GM12878 (cell line): ENCODE results near the gene MYOCOS. TPM values are rescaled to one million over a fixed set of nuclear protein-coding genes. Genes with fewer than 3 reads are reported as not detected.

Experiments used
- ATAC-seq: fragments of 200-7000 bp; cut with Tn5 transposase; 3 replicates; pipeline ENCODE4 v1.9.1; 2020; ENCODE audit warnings: mild to moderate bottlenecking, moderate library complexity
- BruUV-seq: library from RNA; stranded (reverse); fragments of 400-500 nt; replicated peaks from 2 replicates; lab custom pipeline; 2021; lab: Mats Ljungman, UMichigan
- CTCF ChIA-PET: fragments of 300-600 bp; sonication (Branson Sonifier 250); formaldehyde crosslinking; extraction: SDS; loops from one replicate; lab custom pipeline; 2021; ENCODE audit warnings: inconsistent platforms; lab: Yijun Ruan, JAX
- POLR2A ChIA-PET: fragments of 350-600 bp; formaldehyde crosslinking; extraction: SDS; loops from one replicate; lab custom pipeline; 2021; ENCODE audit warnings: inconsistent platforms; lab: Charles Lee
- RAD21 ChIA-PET: fragments of 300-600 bp; sonication (Branson Sonifier 250); formaldehyde crosslinking; loops from one replicate; lab custom pipeline; 2023; ENCODE audit warnings: antibody characterized with exemption; ENCODE audit not compliant: unreplicated experiment; lab: Charles Lee
- SMC1A ChIA-PET: fragments of 300-600 bp; sonication (Branson Sonifier 250); formaldehyde crosslinking; loops from one replicate; lab custom pipeline; 2023; ENCODE audit not compliant: unreplicated experiment, uncharacterized antibody; lab: Charles Lee
- DNase-seq: peaks from one replicate; pipeline ENCODE4 v3.0.0-alpha.2; 2011; ENCODE audit warnings: low read depth, low spot score
- FAIRE-seq: peaks from 3 replicates; lab custom pipeline; 2011; peaks lifted over from hg19 to GRCh38; lab: Jason Lieb, UNC
- H2AFZ ChIP-seq: 2 replicates; pipeline ENCODE4 v1.6.0; 2011; ENCODE audit warnings: low read depth, low read length, control low read depth; ENCODE audit not compliant: control insufficient read depth
- H3K27ac ChIP-seq: 2 replicates; pipeline ENCODE4 v1.5.1; 2011; ENCODE audit warnings: control low read depth; ENCODE audit not compliant: control insufficient read depth, insufficient read depth
- H3K27me3 ChIP-seq, 2 experiments: replicated peaks in 1 of 2; 2 replicates each; pipeline versions ENCODE4 v1.6.0 to v1.6.1; 2011; ENCODE audit warnings: low read length in 1 of 2; ENCODE audit not compliant: control insufficient read depth in 2 of 2, insufficient read depth in 2 of 2
- H3K36me3 ChIP-seq, 2 experiments: 2 replicates each; pipeline ENCODE4 v1.5.1; 2011; ENCODE audit warnings: low read length in 1 of 2; ENCODE audit not compliant: control insufficient read depth in 2 of 2, insufficient read depth in 2 of 2
- H3K4me1 ChIP-seq: 2 replicates; pipeline ENCODE4 v1.6.1; 2011; ENCODE audit warnings: mild to moderate bottlenecking, low read length, moderate library complexity, mixed read lengths; ENCODE audit not compliant: control insufficient read depth, insufficient read depth
- H3K4me2 ChIP-seq: 2 replicates; pipeline ENCODE4 v1.6.0; 2011; ENCODE audit warnings: control low read depth; ENCODE audit not compliant: control insufficient read depth, insufficient read depth
- H3K4me3 ChIP-seq: fragments of 200-600 bp; sonication (generic); 2 replicates; pipeline ENCODE4 v1.5.1; 2016
- H3K79me2 ChIP-seq: 2 replicates; pipeline ENCODE4 v1.6.0; 2011; ENCODE audit warnings: low read length; ENCODE audit not compliant: control insufficient read depth, insufficient read depth
- H3K9ac ChIP-seq: 2 replicates; pipeline ENCODE4 v1.8.0; 2011; ENCODE audit warnings: low read length, control low read depth, mixed read lengths; ENCODE audit not compliant: control insufficient read depth, insufficient read depth
- H3K9me3 ChIP-seq: replicated peaks from 3 replicates; pipeline ENCODE4 v1.5.1; 2011; ENCODE audit warnings: mild to moderate bottlenecking, low read length; ENCODE audit not compliant: control insufficient read depth, insufficient read depth
- H4K20me1 ChIP-seq: 2 replicates; pipeline ENCODE4 v1.6.0; 2011; ENCODE audit not compliant: control insufficient read depth, insufficient read depth
- NFIC ChIP-seq: IDR thresholded peaks from 2 replicates; pipeline ENCODE4 v1.6.1; 2012; ENCODE audit warnings: low read depth, mild to moderate bottlenecking, inconsistent platforms, low read length, moderate library complexity
- WGBS: methylation state at CpG from one replicate; pipeline ENCODE4 v1.1.6; 2016; ENCODE audit warnings: low lambda C conversion rate; ENCODE audit not compliant: insufficient replicate concordance, insufficient coverage; ENCODE audit errors: missing lambda C conversion rate; 5-methylcytosine and 5-hydroxymethylcytosine counted together
- in situ Hi-C: fragments of 300-500 bp; cut with MboI; formaldehyde crosslinking; loops from 9 replicates; pipeline ENCODE4 v1.14.3; 2018; ENCODE audit warnings: mixed read lengths
- intact Hi-C: fragments of 100-400 bp; cut with micrococcal nuclease; formaldehyde crosslinking; loops from one replicate; pipeline ENCODE4 v1.14.2; 2022; ENCODE audit not compliant: unreplicated experiment
- polyA plus RNA-seq, 11 experiments: library from polyadenylated mRNA; depleted of rRNA in 4 of 11; unstranded in 6 of 11; stranded (reverse) in 5 of 11; fragments of >200 nt; fragmentation: Nextera tagmentation in 4 of 11; fragmentation: Illumina TruSeq in 1 of 11; extraction: Ambion mirVana in 4 of 11; extraction: Trizol in 1 of 11; gene quantifications; 1 replicate in 1 of 11; 2 replicates in 10 of 11; pipeline versions ENCODE4 v1.2.1 to v1.2.3, GENCODE V29; 2011 to 2016; ENCODE audit warnings: inconsistent platforms in 2 of 11, missing spikeins in 2 of 11, low read depth in 1 of 11
- total RNA-seq, 4 experiments: library from RNA; depleted of rRNA in 3 of 4; stranded (reverse); fragments of >200 nt in 3 of 4; fragmentation: Illumina TruSeq in 1 of 4; extraction: Trizol in 1 of 4; gene quantifications; 2 replicates each; pipeline versions ENCODE4 v1.2.1 to v1.2.3, GENCODE V29; 2013 to 2021
- TF ChIP-seq, protein P1 (sequence below): fragments of 450-650 bp; IDR thresholded peaks from 2 replicates; pipeline ENCODE4 v1.6.1; 2017; ENCODE audit warnings: low read depth, mild to moderate bottlenecking, moderate library complexity

MYOCOS gene
- total and polyA plus RNA-seq, 10 of the 15 experiments (the other 5 are each of a cell fraction or from before 2014, with no cell fraction given): 0.12 to 0.24 (median 0.16) TPM; not detected in 4

DNA sequence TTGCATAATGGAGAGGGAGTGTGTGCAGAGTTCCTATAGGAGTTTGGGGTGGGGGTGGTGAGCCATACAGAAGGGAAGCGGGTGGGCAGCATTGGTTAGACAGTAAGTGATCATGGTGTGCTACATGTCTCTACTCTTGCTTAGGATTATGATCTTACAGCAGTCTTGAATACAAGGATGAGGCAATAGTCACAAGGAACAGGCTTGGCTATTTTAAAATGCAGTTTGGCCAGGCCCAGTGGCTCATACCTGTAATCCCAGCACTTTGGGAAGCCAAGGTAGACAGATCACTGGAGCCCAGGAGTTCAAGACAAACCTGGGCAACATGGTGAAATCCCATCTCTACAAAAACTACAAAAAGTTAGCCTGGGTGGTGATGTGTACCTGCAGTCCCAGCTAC, 18.2 kb downstream of the MYOCOS start:
- no peak overlapping the region for H3K27ac ChIP-seq
- in situ Hi-C loops (loop anchor here (5.0 kb wide), 1 partner anchor 342 kb away; no protein-coding TSS in a partner anchor), intact Hi-C loops (loop anchor here (10.0 kb wide), 1 partner anchor 145 kb away; the partner anchor contains the start of gene METTL13)
- H3K4me1 ChIP-seq: no peaks in the 10 kb centered on the region
- TF ChIP-seq NFIC: no peak
- TF ChIP-seq, protein P1, sequence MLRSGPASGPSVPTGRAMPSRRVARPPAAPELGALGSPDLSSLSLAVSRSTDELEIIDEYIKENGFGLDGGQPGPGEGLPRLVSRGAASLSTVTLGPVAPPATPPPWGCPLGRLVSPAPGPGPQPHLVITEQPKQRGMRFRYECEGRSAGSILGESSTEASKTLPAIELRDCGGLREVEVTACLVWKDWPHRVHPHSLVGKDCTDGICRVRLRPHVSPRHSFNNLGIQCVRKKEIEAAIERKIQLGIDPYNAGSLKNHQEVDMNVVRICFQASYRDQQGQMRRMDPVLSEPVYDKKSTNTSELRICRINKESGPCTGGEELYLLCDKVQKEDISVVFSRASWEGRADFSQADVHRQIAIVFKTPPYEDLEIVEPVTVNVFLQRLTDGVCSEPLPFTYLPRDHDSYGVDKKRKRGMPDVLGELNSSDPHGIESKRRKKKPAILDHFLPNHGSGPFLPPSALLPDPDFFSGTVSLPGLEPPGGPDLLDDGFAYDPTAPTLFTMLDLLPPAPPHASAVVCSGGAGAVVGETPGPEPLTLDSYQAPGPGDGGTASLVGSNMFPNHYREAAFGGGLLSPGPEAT: no peak
- no peak overlapping the region for H3K4me3 ChIP-seq
- no TSS peak for BruUV-seq
- ChIA-PET SMC1A (interaction anchor here (0.6 kb wide), 1 partner anchor 82 kb away, joined by 3 read pairs; no protein-coding TSS in a partner anchor), RAD21 (interaction anchor here (0.6 to 1.1 kb wide), 2 partner anchors 14 to 36 kb away, joined by 5 read pairs; no protein-coding TSS in a partner anchor), CTCF (interaction anchor here (1.2 kb wide), 1 partner anchor 15 kb away, joined by 4 read pairs; no protein-coding TSS in a partner anchor), POLR2A (interaction anchor here (0.6 kb wide), 2 partner anchors 27 to 71 kb away, joined by 3 to 5 read pairs; no protein-coding TSS in a partner anchor)
- no peaks in the 10 kb centered on the region for H4K20me1 ChIP-seq
- H3K36me3 ChIP-seq: no peaks in the 10 kb centered on the region
- peaks cover 0 to 4% of the 10 kb centered on the region in 2 experiments; a peak in 1 of 4 replicates for H3K27me3 ChIP-seq
- H3K79me2 ChIP-seq: no peaks in the 10 kb centered on the region
- H2AFZ ChIP-seq: no peak overlapping the region
- no peak for ATAC-seq
- H3K9me3 ChIP-seq: no peaks in the 10 kb centered on the region
- FAIRE-seq: no peak
- H3K4me2 ChIP-seq: no peak overlapping the region
- no peak overlapping the region for H3K9ac ChIP-seq
- DNase-seq: no peak
- 89% methylated on average over 1 of the region's 1 CpG for WGBS
